Measurements from ENCODE around the gene GPR78.

DNA sequence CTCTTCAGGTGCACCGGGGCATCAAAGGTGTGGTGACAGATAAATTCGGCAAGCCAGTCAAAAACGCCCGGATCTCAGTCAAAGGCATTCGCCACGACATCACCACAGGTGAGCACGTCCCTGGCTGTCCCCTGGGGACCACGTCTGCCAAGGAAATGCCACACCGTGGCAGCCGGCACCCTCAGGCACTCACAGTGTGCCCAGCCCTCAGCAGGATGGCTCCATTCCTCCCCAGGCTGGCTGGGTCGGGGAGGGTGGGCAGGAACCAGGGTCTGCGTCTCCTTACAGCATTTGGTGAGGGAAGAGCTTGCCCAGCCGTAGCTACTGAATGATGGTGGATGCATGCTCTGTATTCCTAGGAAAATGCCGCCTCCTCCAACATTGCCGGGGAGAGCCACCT, 38.2 kb downstream of the GPR78 start:
- TF ChIP-seq EZH2 (IDR thresholded peaks at IDR 0.05; ENCODE audit: insufficient read depth, poor library complexity, severe bottlenecking) = no peak
- no peak for TF ChIP-seq EZH2phosphoT487 (IDR thresholded peaks at IDR 0.05; ENCODE audit: insufficient read depth, low read depth)
